Naive B cell (primary cell): ENCODE results near the gene PDIA6. TPM values are rescaled to one million over a fixed set of nuclear protein-coding genes. Genes with fewer than 3 reads are reported as not detected.

Experiments used
- ATAC-seq, 2 donors: fragments of 150-1000 bp; cut with Tn5 transposase; 2 replicates each; pipeline ENCODE4 v1.10.0; 2021; ENCODE audit warnings: low read depth in 2 of 2, mild to moderate bottlenecking in 2 of 2, moderate library complexity in 2 of 2
- DNase-seq: peaks from one replicate; pipeline ENCODE4 v3.0.0; 2022
- H3K27ac Mint-ChIP-seq, 6 donors: one replicate each; pipeline ENCODE4 v1.8.0; 2020 to 2022; ENCODE audit warnings: mild to moderate bottlenecking in 6 of 6, mixed read lengths in 6 of 6, moderate library complexity in 5 of 6, inconsistent platforms in 2 of 6
- H3K27me3 Mint-ChIP-seq, 3 donors: one replicate each; pipeline ENCODE4 v1.8.0; 2021 to 2022; ENCODE audit warnings: mixed read lengths in 3 of 3, mild to moderate bottlenecking in 1 of 3
- H3K36me3 Mint-ChIP-seq, 2 donors: one replicate each; pipeline ENCODE4 v1.8.0; 2020 to 2022; ENCODE audit warnings: mixed read lengths in 2 of 2, inconsistent platforms in 1 of 2, mild to moderate bottlenecking in 1 of 2
- H3K4me1 Mint-ChIP-seq, 3 donors: one replicate each; pipeline ENCODE4 v1.8.0; 2020 to 2022; ENCODE audit warnings: mixed read lengths in 3 of 3, inconsistent platforms in 1 of 3, mild to moderate bottlenecking in 1 of 3, moderate library complexity in 1 of 3
- H3K4me3 Mint-ChIP-seq, 8 donors: one replicate each; pipeline ENCODE4 v1.8.0; 2020 to 2022; ENCODE audit warnings: mild to moderate bottlenecking in 8 of 8, mixed read lengths in 8 of 8, moderate library complexity in 8 of 8, inconsistent platforms in 2 of 8
- H3K9me3 Mint-ChIP-seq, 7 donors: one replicate each; pipeline ENCODE4 v1.8.0; 2020 to 2022; ENCODE audit warnings: mixed read lengths in 7 of 7, mild to moderate bottlenecking in 5 of 7, inconsistent platforms in 2 of 7, moderate library complexity in 1 of 7
- polyA plus RNA-seq, 6 donors: library from polyadenylated mRNA; unstranded; fragments of 300-500 nt; fragmentation: Illumina TruSeq; gene quantifications; one replicate each; pipeline ENCODE4 v1.2.3, GENCODE V29; 2021; ENCODE audit warnings: low read depth in 6 of 6

The PDIA6 gene
- polyA plus RNA-seq, 6 donors from 2014 or later, result 117 to 178 (median 138) TPM

DNA sequence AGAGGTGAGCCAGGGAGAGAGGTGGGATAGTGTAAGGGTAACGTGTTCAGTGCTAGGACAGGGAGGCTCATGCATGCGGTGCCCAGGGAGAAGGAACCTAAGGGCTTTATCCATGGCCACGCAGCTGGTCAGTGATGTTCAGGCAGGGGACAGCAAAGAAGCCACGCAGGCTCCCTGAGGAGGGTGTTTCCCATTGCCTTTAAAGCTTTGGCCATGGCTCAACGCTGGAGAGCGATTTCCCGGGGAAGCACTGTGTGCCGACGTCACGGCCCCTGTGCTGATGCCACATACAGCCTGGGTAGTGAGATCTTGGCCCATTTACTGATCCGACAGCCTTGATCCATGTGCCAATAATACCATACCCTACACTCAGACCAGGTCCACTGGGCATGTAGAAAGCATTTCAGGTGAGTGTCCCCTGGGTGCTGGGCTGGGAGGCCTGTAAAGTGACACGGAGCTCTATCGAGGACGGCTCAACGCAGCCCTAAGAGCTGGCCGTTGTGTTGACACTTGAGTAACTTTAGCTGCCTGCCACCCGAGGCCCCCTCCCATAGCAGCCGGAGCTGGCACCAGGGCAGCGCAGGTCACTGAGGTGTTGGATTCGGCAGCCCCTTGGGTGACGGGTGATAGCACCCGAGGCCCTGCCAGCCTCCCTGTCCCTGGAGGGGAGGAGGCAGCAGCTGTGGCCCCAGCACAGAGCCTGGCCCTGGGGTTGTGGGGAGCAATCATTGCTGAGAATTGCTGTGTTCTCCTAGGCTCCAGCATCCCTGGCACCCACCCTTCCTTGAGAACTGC is 41.4 kb downstream of the PDIA6 start:
- no peaks in the 10 kb centered on the region for H3K36me3 Mint-ChIP-seq
- no peak for DNase-seq
- no peaks in the 10 kb centered on the region for H3K9me3 Mint-ChIP-seq
- no peak overlapping the region for H3K4me3 Mint-ChIP-seq
- no peaks in the 10 kb centered on the region for H3K27me3 Mint-ChIP-seq
- peaks cover 0 to 3% (median 0%) of the 10 kb centered on the region in 3 donors for H3K4me1 Mint-ChIP-seq
- H3K27ac Mint-ChIP-seq, result peak overlapping the region in 1 of 6 donors; percentile 54
- ATAC-seq, result no peak

DNA sequence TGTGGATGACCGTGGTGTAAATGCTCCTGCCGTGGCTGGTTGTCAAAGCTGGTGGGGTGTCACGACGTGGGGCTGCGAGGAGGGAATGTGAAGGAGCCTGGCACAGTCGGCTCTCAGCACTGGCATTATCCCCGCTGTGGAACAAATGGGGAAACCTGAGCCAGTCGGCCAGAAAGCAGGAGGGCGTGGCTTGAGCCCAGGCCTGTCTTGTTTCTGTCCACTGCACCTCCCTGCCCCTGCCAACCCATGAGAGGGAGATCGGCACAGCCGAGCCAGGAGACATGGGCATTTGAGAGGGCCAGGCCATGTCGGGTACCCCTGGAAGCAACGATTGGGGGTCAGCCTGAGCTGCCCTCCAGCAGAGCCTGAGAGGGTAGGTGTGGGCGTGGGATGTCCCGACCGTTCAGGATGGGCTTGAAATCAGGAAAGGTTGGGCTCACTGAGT is 44.5 kb downstream of the PDIA6 start:
- DNase-seq (no peak), ATAC-seq (no peak)
- H3K36me3 Mint-ChIP-seq, result no peaks in the 10 kb centered on the region
- H3K27ac Mint-ChIP-seq, result no peak overlapping the region
- H3K4me3 Mint-ChIP-seq, result no peak overlapping the region
- H3K4me1 Mint-ChIP-seq, result peaks cover 12 to 20% (median 12%) of the 10 kb centered on the region in 3 donors
- H3K9me3 Mint-ChIP-seq, result no peaks in the 10 kb centered on the region
- H3K27me3 Mint-ChIP-seq, result peaks cover 0 to 4% (median 0%) of the 10 kb centered on the region in 3 donors

DNA sequence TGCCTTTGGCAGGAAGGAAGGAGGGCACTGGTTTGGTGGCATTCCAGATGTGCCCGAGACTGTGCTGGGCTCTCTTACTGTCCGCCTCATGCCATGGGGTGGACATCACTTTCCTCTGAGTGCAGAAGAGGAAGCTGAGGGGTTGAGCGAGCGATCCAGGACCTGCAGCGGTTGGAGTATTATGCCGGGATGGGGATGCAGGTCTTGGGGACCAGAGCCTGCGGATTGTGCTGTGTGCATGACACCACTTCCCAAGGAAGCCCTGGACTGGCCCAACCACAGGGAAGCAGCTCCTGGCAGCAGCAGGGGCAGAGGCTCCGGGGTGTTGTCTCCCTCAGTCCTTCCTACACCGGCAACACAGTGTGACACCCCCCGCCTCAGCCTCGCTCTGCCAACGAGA is 46.7 kb downstream of the PDIA6 start:
- Mint-ChIP-seq H3K27me3 (peaks cover 0 to 6% (median 0%) of the 10 kb centered on the region in 3 donors), H3K36me3 (no peaks in the 10 kb centered on the region), H3K4me1 (peaks cover 10 to 23% (median 12%) of the 10 kb centered on the region in 3 donors), H3K4me3 (no peak overlapping the region), H3K9me3 (no peaks in the 10 kb centered on the region), H3K27ac (no peak overlapping the region)
- DNase-seq, result no peak
- no peak for ATAC-seq

DNA sequence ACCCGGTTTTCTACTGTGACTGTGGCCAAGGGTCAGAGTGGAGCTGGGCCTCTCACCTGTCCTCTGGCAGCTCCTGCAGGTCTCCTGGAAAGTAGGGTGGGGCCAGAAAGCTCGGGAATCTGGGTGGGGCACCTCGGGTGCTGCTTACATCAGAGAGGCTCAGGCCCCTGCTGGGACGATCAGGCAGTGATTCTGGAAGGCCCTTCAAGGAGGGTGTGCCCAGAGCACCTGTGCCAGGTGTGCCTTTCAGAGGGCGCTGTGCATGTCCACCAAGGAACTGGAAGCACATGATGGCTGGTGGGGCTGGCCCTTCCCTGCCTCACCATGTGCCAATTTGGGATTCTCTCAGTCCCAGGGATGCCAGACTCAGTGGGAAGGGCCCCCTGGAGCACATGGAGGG is 47.1 kb downstream of the PDIA6 start:
- Mint-ChIP-seq H3K36me3 (no peaks in the 10 kb centered on the region), H3K27ac (no peak overlapping the region), H3K27me3 (peaks cover 0 to 6% (median 0%) of the 10 kb centered on the region in 3 donors), H3K4me3 (peak overlapping the region in 1 of 8 donors; percentile 42), H3K4me1 (peaks cover 10 to 23% (median 12%) of the 10 kb centered on the region in 3 donors), H3K9me3 (no peaks in the 10 kb centered on the region)
- ATAC-seq (no peak), DNase-seq (no peak)

DNA sequence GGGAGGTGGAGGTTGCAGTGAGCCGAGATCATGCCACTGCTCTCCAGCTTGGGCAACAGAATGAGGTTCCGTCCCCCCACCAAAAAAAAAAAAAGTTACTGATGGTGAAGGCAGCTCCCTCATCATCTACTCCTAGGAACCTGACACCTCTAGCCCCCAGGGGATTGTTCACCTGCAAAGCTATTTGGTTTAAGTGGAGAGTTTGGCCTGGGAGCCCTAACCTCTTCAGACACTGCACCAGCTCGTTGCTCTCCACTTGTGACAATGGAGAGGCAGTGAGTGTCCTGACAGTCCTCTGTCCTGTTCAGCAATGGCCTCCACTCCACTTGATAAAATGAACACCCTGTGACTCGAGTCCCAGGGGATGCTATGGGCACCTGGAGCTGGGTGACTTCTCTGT is 47.7 kb downstream of the PDIA6 start:
- H3K27me3 Mint-ChIP-seq, result peaks cover 0 to 6% (median 0%) of the 10 kb centered on the region in 3 donors
- no peak overlapping the region for H3K4me3 Mint-ChIP-seq
- no peaks in the 10 kb centered on the region for H3K36me3 Mint-ChIP-seq
- DNase-seq (no peak), ATAC-seq (no peak)
- H3K27ac Mint-ChIP-seq, result no peak overlapping the region
- H3K4me1 Mint-ChIP-seq, result peaks cover 10 to 23% (median 12%) of the 10 kb centered on the region in 3 donors
- no peaks in the 10 kb centered on the region for H3K9me3 Mint-ChIP-seq

DNA sequence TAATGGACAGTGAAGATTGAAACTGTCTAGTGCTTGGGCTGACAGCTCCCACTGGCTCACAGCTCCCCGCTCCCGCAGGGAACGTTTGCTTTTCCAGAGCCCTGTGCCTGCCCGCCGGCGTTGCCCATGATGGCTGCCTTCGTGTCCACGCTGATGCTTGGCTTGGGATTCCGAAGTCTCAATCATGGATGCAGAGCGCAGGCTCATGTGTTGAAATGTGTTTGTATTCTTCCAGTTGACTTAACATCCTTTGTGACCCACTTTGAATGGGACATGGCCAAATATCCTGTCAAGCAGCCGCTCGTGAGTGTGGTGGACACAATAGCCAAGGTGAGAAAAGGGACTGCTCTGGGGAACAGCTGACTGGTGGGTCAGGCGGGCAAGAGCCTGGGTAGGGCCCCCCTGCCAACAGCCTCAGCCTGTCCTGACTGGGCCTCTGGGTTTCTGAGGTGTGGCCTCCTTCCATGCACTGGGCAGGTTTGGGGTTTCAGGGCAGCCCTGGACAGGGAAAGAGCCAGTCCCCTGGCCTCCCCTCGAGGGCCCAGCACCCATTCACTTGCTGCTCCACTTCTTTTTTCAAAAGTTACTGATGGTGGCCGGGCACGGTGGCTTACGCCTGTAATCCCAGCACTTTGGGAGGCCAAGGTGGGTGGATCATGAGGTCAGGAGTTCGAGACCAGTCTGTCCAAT is 48.3 kb downstream of the PDIA6 start:
- H3K4me1 Mint-ChIP-seq, result peaks cover 10 to 23% (median 12%) of the 10 kb centered on the region in 3 donors

DNA sequence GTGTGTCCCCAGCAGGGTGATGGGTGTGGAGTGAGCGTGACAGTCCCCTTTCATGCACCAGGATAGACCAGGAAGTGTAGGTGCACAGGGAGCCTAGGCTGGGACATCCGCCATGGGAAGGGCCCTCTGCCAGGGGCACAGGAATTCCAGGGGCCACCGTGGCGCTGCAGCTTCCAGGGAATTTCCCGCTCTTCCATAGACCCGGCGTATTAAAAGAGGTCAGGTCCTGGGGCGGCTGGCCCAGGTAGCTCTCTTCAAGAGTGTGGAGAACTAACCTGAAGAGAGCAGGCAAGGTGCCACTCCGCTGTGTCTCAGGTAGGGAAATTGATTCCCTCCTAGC is 49.2 kb downstream of the PDIA6 start:
- peak overlapping the region in 1 of 6 donors; percentile 47 for H3K27ac Mint-ChIP-seq
- peaks cover 10 to 23% (median 12%) of the 10 kb centered on the region in 3 donors for H3K4me1 Mint-ChIP-seq
- peaks cover 0 to 6% (median 0%) of the 10 kb centered on the region in 3 donors for H3K27me3 Mint-ChIP-seq
- peak overlapping the region in 1 of 8 donors; percentile 59 for H3K4me3 Mint-ChIP-seq
- ATAC-seq (no peak), DNase-seq (no peak)
- H3K36me3 Mint-ChIP-seq, result no peaks in the 10 kb centered on the region
- no peaks in the 10 kb centered on the region for H3K9me3 Mint-ChIP-seq

More for the DNA sequence above, 48.3 kb downstream of the PDIA6 start:
- Mint-ChIP-seq H3K27me3 (peaks cover 0 to 6% (median 0%) of the 10 kb centered on the region in 3 donors), H3K27ac (peak overlapping the region in 1 of 6 donors; percentile 76), H3K36me3 (no peaks in the 10 kb centered on the region), H3K4me3 (peak overlapping the region in 1 of 8 donors; percentile 59), H3K9me3 (no peaks in the 10 kb centered on the region)
- no peak for DNase-seq
- ATAC-seq, result no peak

DNA sequence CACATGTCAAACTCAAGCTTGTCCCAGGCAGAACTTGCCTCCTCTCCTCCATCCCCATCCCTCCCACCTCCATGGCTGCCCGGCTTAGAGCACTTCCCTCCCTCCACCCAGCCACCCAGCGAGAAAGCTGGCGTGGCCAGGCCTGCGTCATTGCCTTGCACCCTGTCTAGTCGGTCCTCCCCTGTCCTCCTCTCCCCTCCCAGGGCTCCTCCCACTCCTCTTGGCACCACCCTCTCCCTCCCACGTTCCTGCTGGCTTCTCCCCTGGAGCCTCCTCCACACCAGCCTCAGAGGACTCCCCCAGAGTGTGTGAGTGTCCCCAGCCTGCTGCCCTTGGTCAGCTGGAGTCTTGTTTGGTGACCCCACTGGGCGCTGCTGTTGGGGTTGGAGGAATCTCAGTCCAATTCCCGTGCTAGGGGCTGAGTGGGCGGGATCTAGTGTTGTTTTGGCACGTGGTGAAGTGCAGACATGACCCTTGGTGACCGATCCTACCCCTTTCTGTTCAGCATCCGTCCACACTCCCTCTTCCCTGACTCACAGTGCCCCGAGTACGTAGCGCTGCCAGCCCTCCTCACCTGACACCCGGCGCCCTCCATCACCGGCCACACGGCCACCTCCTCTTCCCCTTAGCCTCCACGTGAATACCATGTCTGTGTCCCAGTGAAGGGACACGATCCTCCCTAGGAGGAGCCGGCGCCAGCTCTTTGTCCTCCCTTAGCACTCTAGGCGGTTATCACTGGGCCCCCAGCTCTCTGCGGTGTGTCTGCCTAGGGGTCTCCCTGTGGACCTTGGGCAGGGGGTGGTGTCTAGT is 49.7 kb downstream of the PDIA6 start:
- H3K4me1 Mint-ChIP-seq, result peaks cover 10 to 23% (median 12%) of the 10 kb centered on the region in 3 donors
- no peak for DNase-seq
- no peak for ATAC-seq

DNA sequence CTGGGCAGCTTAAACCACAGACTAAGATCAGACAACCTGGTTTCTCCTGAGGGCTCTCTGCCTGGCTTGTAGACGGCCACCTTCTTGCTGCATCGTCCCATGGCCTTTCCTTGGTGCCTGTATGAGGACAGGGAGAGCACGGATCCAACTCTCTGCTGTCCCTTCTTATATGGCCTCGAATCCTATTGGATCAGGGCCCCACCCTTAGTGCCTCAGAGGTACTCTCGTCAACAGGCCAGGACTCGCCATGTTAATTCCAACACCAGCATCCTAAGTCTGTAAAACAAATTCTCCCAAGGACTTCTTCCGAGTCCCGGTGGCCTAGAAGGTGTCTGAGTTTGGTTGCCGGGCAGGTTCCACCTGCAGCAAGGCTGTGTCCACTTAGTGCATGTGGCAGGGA is 51.0 kb downstream of the PDIA6 start:
- peaks cover 0 to 6% (median 0%) of the 10 kb centered on the region in 3 donors for H3K27me3 Mint-ChIP-seq

More for the DNA sequence above, 49.7 kb downstream of the PDIA6 start:
- H3K9me3 Mint-ChIP-seq, result no peaks in the 10 kb centered on the region
- H3K27ac Mint-ChIP-seq, result peak overlapping the region in 4 of 6 donors; percentile 37 to 58 (median 50)
- peaks cover 0 to 6% (median 0%) of the 10 kb centered on the region in 3 donors for H3K27me3 Mint-ChIP-seq
- H3K36me3 Mint-ChIP-seq, result no peaks in the 10 kb centered on the region
- H3K4me3 Mint-ChIP-seq, result peak overlapping the region in 1 of 8 donors; percentile 59

DNA sequence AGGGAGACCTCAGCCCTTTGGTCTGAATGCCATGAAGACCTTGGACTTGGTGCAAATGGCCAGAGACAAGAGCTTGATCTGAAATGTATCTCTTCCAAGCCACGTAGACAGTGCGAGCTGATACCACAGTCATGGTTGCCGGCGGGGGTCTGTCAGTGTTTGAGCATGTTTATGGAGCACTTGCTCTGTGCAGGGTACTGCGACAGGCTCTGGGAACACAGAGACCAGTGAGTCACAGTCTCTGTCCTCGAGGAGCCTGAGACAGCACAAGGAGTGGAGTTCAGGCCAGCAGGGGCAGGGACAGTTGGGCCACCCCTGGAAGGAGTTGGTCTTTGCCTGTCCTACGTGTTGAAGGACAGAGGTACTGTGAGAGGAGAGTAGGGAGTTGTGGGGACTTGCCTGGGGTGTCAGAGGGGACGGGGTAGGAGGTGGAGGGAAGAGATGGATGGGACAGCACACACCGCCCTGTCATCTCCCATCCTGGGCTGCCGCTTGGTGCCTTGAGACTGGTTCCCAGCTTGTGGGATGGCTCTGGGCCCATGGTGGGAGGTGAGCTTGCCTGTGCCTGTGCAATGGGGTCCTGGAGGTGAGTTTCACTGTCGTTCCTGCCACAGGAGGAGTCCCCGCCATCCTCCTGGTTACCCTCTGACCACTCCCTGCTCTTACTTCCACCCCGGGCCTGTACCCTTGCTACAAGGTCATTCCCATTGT is 51.6 kb downstream of the PDIA6 start:
- Mint-ChIP-seq H3K27ac (peak overlapping the region in 1 of 6 donors; percentile 86), H3K4me3 (no peak overlapping the region), H3K36me3 (no peaks in the 10 kb centered on the region), H3K9me3 (no peaks in the 10 kb centered on the region), H3K27me3 (peaks cover 0 to 6% (median 0%) of the 10 kb centered on the region in 3 donors), H3K4me1 (peaks cover 10 to 23% (median 12%) of the 10 kb centered on the region in 3 donors)
- DNase-seq, result no peak
- ATAC-seq, result no peak

More for the DNA sequence above, 51.0 kb downstream of the PDIA6 start:
- no peak overlapping the region for H3K27ac Mint-ChIP-seq
- H3K9me3 Mint-ChIP-seq, result no peaks in the 10 kb centered on the region
- no peak overlapping the region for H3K4me3 Mint-ChIP-seq
- H3K4me1 Mint-ChIP-seq, result peaks cover 10 to 23% (median 12%) of the 10 kb centered on the region in 3 donors
- ATAC-seq (no peak), DNase-seq (no peak)
- H3K36me3 Mint-ChIP-seq, result no peaks in the 10 kb centered on the region

DNA sequence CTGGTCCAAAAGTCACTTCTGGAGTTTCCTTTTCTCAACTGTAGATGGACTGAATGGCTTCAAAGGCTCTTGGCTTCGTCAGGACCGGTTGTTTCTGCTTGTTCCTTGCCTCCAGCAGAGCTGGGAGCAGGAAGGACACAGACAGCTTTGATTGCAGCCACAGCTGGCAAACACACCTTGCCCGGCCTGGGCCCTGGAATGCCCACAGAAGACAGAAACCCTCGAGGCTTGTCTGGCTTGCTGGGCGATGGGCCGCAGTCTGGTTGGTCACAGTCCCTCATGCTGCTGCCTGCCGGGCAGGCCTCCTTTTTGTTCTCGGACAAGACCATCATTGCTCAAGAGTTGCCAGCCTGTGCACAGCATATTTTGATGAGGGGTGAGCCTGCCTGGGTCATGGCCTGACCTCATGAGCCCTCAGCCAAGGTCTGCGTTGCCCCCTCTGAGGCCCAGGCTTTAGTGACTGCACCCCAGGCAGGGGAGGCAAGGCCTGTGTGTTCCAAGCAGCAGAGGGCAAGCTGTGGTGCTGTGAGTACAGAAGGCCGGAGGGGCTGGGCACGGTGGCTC is 53.4 kb downstream of the PDIA6 start:
- Mint-ChIP-seq H3K27ac (no peak overlapping the region), H3K27me3 (peaks cover 0 to 6% (median 0%) of the 10 kb centered on the region in 3 donors), H3K4me1 (peaks cover 5 to 14% (median 7%) of the 10 kb centered on the region in 3 donors), H3K36me3 (no peaks in the 10 kb centered on the region), H3K4me3 (no peak overlapping the region), H3K9me3 (no peaks in the 10 kb centered on the region)
- no peak for ATAC-seq
- no peak for DNase-seq

DNA sequence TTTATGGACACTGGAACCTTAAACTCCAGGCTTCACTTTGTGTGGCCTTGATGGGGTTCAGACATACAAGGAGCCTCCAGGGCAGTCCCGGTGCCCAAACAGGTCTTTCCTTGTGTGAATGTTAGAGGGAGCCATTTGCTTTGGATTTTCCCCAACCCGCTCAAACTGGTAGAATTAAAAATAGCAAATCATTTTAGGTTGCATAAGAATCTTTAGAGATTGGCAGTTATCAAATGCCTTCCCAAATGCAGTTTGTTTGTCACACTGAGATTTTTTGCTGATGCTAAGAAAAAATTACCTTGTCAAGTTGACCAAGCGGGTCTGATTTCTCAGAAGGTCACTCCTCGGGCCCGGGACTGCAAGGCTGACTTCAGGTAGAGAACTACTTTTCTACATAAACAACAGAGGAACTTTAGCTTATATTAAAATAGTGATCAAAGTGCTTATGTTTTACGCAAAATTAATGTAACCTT is 54.7 kb downstream of the PDIA6 start:
- ATAC-seq (no peak), DNase-seq (no peak)
- Mint-ChIP-seq H3K4me1 (peaks cover 0 to under 1% (median 0%) of the 10 kb centered on the region in 3 donors), H3K36me3 (no peaks in the 10 kb centered on the region), H3K4me3 (no peak overlapping the region), H3K27ac (no peak overlapping the region), H3K9me3 (no peaks in the 10 kb centered on the region), H3K27me3 (no peaks in the 10 kb centered on the region)
